Calu3 (cell line): ENCODE measurements around the gene HNRNPC. TPM values are rescaled to one million over a fixed set of nuclear protein-coding genes. Genes with fewer than 3 reads are reported as not detected.

ENCODE experiments used
- BruUV-seq: library from RNA; stranded (reverse); fragments of 400-500 nt; replicated peaks from 2 replicates; lab custom pipeline; 2021; lab: Mats Ljungman, UMichigan
- CTCF ChIA-PET: fragments of 300-600 bp; sonication (Branson Sonifier 250); formaldehyde crosslinking; loops from one replicate; lab custom pipeline; 2022; ENCODE audit warnings: antibody characterized with exemption; lab: Charles Lee
- DNase-seq: peaks from one replicate; pipeline ENCODE4 v3.0.0; 2022
- H3K27ac Mint-ChIP-seq: one replicate; pipeline ENCODE4 v1.8.0; 2022; ENCODE audit warnings: mixed read lengths; ENCODE audit not compliant: unreplicated experiment
- H3K27me3 Mint-ChIP-seq: one replicate; pipeline ENCODE4 v1.8.0; 2022; ENCODE audit warnings: mixed read lengths; ENCODE audit not compliant: unreplicated experiment
- H3K36me3 Mint-ChIP-seq: one replicate; pipeline ENCODE4 v1.8.0; 2022; ENCODE audit warnings: mild to moderate bottlenecking, moderate library complexity, mixed read lengths; ENCODE audit not compliant: insufficient read depth, unreplicated experiment
- H3K4me1 Mint-ChIP-seq: one replicate; pipeline ENCODE4 v1.8.0; 2022; ENCODE audit warnings: mild to moderate bottlenecking, low read depth, mixed read lengths; ENCODE audit not compliant: unreplicated experiment
- H3K4me3 Mint-ChIP-seq: one replicate; pipeline ENCODE4 v1.8.0; 2022; ENCODE audit warnings: mild to moderate bottlenecking, low read depth, moderate library complexity, mixed read lengths; ENCODE audit not compliant: unreplicated experiment
- H3K9me3 Mint-ChIP-seq: one replicate; pipeline ENCODE4 v1.8.0; 2022; ENCODE audit warnings: low read depth, mixed read lengths; ENCODE audit not compliant: unreplicated experiment
- intact Hi-C: fragments of 100-400 bp; cut with micrococcal nuclease; formaldehyde crosslinking; loops from one replicate; pipeline ENCODE4 v1.10.0; 2022; ENCODE audit not compliant: unreplicated experiment
- total RNA-seq: library from RNA; stranded (reverse); gene quantifications from 2 replicates; pipeline ENCODE4 v1.2.3, GENCODE V29; 2022
- TF ChIP-seq, protein P1 (sequence below): fragments of 200-600 bp; IDR thresholded peaks from one replicate; pipeline ENCODE4 v1.8.0; 2022; ENCODE audit warnings: antibody characterized with exemption; ENCODE audit not compliant: unreplicated experiment

Gene HNRNPC
- total RNA-seq, 1 experiment from 2014 or later, result 476 TPM

DNA sequence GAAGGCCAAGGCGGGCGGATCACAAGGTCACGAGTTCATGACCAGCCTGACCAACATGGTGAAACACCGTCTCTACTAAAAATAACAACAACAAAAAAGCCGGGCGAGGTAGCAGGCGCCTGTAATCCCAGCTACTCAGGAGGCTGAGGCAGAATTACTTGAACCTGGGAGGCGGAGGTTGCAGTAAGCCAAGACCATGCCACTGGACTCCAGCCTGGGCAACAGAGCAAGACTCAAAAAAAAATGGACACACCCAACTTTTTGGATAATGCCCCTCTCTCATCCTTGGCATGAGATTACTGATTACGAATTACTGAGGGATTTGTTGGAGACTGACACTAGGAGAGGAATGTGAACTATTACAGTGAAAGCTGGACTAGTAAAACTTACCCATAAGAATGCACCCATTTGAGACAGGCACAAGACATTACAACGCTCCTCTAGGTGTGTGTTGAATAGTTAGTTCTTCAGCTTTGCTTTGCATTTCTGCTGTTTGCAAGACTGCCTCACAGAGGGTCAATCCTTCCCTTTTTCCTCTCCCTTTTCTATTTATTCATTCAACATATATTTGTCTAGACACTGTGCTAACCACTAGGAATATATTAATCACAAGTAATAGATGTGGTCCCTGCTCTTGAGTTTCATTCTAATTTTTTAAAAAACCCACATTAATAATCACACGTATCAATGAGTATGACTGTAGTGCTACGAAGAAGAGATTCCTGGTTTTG, 67.3 kb downstream of the HNRNPC start:
- BruUV-seq, result no TSS peak
- DNase-seq, result no peak
- H3K9me3 Mint-ChIP-seq, result no peaks in the 10 kb centered on the region
- H3K4me3 Mint-ChIP-seq, result no peak overlapping the region
- H3K36me3 Mint-ChIP-seq, result peaks cover 89% of the 10 kb centered on the region
- CTCF ChIA-PET, result no interaction called here
- TF ChIP-seq, protein P1, sequence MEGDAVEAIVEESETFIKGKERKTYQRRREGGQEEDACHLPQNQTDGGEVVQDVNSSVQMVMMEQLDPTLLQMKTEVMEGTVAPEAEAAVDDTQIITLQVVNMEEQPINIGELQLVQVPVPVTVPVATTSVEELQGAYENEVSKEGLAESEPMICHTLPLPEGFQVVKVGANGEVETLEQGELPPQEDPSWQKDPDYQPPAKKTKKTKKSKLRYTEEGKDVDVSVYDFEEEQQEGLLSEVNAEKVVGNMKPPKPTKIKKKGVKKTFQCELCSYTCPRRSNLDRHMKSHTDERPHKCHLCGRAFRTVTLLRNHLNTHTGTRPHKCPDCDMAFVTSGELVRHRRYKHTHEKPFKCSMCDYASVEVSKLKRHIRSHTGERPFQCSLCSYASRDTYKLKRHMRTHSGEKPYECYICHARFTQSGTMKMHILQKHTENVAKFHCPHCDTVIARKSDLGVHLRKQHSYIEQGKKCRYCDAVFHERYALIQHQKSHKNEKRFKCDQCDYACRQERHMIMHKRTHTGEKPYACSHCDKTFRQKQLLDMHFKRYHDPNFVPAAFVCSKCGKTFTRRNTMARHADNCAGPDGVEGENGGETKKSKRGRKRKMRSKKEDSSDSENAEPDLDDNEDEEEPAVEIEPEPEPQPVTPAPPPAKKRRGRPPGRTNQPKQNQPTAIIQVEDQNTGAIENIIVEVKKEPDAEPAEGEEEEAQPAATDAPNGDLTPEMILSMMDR, result no peak
- peaks cover 21% of the 10 kb centered on the region for H3K4me1 Mint-ChIP-seq
- peak overlapping the region; percentile 79 for H3K27ac Mint-ChIP-seq
- H3K27me3 Mint-ChIP-seq, result no peaks in the 10 kb centered on the region
- intact Hi-C loops, result no loop called here

DNA sequence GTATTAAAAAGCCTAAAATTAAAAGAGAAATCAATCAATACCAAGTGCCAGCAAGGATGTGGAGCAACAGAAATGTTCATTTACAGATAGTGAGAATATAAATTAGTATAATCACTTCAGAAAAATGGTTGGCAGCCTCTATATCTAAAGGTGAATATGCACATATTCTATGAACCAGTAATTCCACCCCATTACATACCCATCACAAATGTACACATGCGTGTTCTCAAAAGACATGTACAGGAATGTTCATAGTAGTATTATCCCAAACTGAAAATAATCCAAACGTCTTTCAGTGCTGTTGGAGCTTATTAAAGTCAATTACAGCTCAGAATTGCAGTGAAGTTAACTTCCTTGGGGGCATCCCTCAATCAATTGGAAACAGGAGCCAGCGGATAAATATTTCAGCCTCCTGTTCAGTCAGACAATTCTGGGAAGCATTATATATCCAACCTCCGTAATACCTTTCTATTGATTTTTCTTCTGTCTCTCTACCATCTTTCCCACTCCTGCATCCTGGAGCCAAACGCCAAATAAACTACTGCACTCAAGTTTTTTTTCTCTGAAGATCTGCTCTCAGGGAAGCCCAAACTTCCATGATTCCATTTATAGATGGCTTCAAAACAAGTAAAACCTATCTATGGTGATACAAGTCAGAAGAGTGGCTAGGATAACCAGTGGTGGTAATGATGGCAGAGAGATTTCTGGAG, 68.3 kb downstream of the HNRNPC start:
- CTCF ChIA-PET, result no interaction called here
- H3K4me3 Mint-ChIP-seq, result no peak overlapping the region
- no peak overlapping the region for H3K27ac Mint-ChIP-seq
- no peak for DNase-seq
- no TSS peak for BruUV-seq
- TF ChIP-seq, protein P1, result no peak
- peaks cover 21% of the 10 kb centered on the region for H3K4me1 Mint-ChIP-seq
- intact Hi-C loops, result no loop called here
- peaks cover 79% of the 10 kb centered on the region for H3K36me3 Mint-ChIP-seq
- H3K27me3 Mint-ChIP-seq, result no peaks in the 10 kb centered on the region
- no peaks in the 10 kb centered on the region for H3K9me3 Mint-ChIP-seq

DNA sequence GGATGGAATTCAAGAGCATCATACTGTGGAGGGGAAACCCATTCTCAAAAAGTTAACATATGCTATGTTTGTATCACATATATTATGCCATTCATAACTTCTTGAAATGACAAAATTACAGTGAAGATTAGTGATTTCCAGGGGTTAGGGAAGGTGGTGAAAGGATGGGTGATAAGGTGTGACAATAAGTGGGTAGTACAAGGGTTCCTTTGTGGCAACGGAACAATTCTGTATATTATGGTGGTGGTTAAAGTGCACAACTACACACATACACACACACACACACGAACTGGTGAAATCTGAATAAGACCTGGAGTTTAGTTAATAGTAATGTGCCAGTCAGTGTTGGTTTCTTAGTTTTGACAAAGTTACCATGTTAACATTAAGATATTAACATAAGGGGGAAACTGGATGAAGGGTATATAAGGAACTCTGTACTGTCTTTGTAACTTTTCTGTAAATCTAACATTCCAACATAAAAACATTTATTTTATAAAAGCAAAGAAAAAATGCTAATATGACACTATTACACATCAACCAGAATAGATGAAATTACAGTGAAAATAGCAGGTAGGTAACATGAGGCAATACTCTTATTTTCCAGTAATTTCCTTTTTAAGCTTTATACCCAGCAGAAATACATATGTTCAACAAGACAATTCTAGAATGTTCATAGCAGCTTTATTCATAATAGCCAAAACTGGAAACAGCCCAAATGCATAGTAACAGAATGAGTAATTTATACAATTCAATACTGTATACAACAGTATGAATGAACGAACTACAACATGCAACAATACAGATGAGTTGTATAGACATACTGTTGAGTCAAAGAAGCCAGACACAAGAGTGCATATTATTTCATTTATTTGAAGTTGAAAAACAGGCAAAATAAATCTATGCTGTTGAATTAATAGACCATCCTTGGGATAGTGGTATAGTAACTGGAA, 69.4 kb downstream of the HNRNPC start:
- Mint-ChIP-seq H3K4me3 (no peak overlapping the region), H3K4me1 (peaks cover 21% of the 10 kb centered on the region), H3K27ac (peak overlapping the region; percentile 82), H3K27me3 (no peaks in the 10 kb centered on the region), H3K36me3 (peaks cover 79% of the 10 kb centered on the region), H3K9me3 (no peaks in the 10 kb centered on the region)
- TF ChIP-seq, protein P1, result no peak
- no TSS peak for BruUV-seq
- CTCF ChIA-PET, result no interaction called here
- no peak for DNase-seq
- intact Hi-C loops, result no loop called here
